HL-60 (cell line): ENCODE data around the gene COPE.

Experiments used
- DNase-seq, 2 experiments: peaks; one replicate each; pipeline ENCODE4 v3.0.0-alpha.2; 2010 to 2020; ENCODE audit warnings: low read depth in 1 of 2, low spot score in 1 of 2
- H3K27ac ChIP-seq: fragments of 250-450 bp; sonication (Bioruptor Pico); replicated peaks from 2 replicates; pipeline ENCODE4 v1.5.1; 2020; ENCODE audit warnings: mild to moderate bottlenecking, moderate library complexity
- H3K27me3 ChIP-seq: fragments of 250-450 bp; sonication (Bioruptor Pico); 2 replicates; pipeline ENCODE4 v1.5.1; 2021; ENCODE audit warnings: mild to moderate bottlenecking, moderate library complexity; ENCODE audit not compliant: insufficient read depth, poor library complexity, severe bottlenecking
- H3K4me3 ChIP-seq: replicated peaks from 2 replicates; pipeline ENCODE4 v1.5.1; 2011; ENCODE audit warnings: mild to moderate bottlenecking, control low read depth, low read length; ENCODE audit not compliant: insufficient read depth
- CTCF ChIP-seq: IDR thresholded peaks from one replicate; pipeline ENCODE4 v1.5.1; 2011; ENCODE audit warnings: low read length, control low read depth, inconsistent platforms; ENCODE audit not compliant: insufficient read depth
- GABPA ChIP-seq: IDR thresholded peaks from 2 replicates; pipeline ENCODE4 v1.6.1; 2012; ENCODE audit warnings: low read depth
- POLR2AphosphoS5 ChIP-seq: IDR thresholded peaks from 2 replicates; pipeline ENCODE4 v1.6.1; 2012; ENCODE audit warnings: low read depth
- REST ChIP-seq: IDR thresholded peaks from 2 replicates; pipeline ENCODE4 v1.6.1; 2012; ENCODE audit warnings: low read depth; ENCODE audit not compliant: insufficient replicate concordance
- SPI1 ChIP-seq: IDR thresholded peaks from 2 replicates; pipeline ENCODE4 v1.6.1; 2012; ENCODE audit warnings: low read depth, mild to moderate bottlenecking, borderline replicate concordance

COPE gene

GRCh38 chr19:18964121-18964520 is 44.9 kb upstream of the COPE start:
- no peak overlapping the region for H3K4me3 ChIP-seq
- TF ChIP-seq CTCF (no peak), REST (no peak), POLR2AphosphoS5 (no peak)
- DNase-seq = no peak
- H3K27ac ChIP-seq = no peak overlapping the region
- H3K27me3 ChIP-seq = no peaks in the 10 kb centered on the region

GRCh38 chr19:18961767-18962620 is 42.8 kb upstream of the COPE start:
- Histone ChIP-seq H3K27me3 (no peaks in the 10 kb centered on the region), H3K27ac (no peak overlapping the region), H3K4me3 (no peak overlapping the region)
- TF ChIP-seq GABPA = no peak
- no peak for TF ChIP-seq CTCF
- TF ChIP-seq POLR2AphosphoS5 = no peak
- no peak for TF ChIP-seq SPI1
- no peak for TF ChIP-seq REST
- DNase-seq = no peak

- no peaks in the 10 kb centered on the region for H3K27me3 ChIP-seq
- no peak overlapping the region for H3K4me3 ChIP-seq
- H3K27ac ChIP-seq = no peak overlapping the region
- DNase-seq = no peak
- TF ChIP-seq GABPA (no peak), POLR2AphosphoS5 (no peak), CTCF (no peak), SPI1 (no peak), REST (no peak)
Measured at GRCh38 chr19:18960370-18960769, 41.2 kb upstream of the COPE start.
